HG03521 (cell line): ENCODE measurements around the gene PHOX2A.
"Not testable (repeated sequence)": the region's sequence is repeated elsewhere in the genome, so short reads cannot be mapped to it uniquely, and the experiment has no call there.

Experiments used
- ATAC-seq: cut with Tn5 transposase; IDR thresholded peaks from one replicate; pipeline ENCODE4 v1.9.1; 2021; ENCODE audit warnings: mild to moderate bottlenecking, moderate library complexity; ENCODE audit not compliant: unreplicated experiment

PHOX2A gene

GRCh38 chr11:72244060-72244360 lies at the start of gene PHOX2A:
Gene PHOX2A, minus strand, starts transcription at chr11:72244176. Its CDS starts 172 bp downstream, at chr11:72244004.
- ATAC-seq, result no peak

DNA sequence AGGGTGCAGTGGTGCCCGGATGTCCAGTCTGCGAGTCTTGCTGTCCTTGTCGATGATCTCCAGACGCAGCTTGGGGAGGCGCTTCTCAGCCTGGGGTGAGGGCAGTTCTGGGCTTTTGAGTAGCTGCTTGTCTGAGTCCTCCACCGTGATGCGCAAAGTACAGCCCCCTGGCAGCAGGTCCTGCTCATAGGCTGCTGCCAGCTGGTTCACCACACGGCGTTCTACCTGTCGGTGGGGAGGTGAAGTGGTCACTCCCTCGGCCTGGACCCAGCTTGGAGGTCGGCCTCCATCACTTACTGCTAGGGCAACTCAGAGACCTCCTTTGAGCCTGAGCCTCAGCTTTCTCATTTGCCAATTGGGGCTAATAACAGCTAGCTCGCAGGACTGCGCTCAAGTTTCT lies 49.4 kb upstream of the PHOX2A start:
- ATAC-seq, result no peak

DNA sequence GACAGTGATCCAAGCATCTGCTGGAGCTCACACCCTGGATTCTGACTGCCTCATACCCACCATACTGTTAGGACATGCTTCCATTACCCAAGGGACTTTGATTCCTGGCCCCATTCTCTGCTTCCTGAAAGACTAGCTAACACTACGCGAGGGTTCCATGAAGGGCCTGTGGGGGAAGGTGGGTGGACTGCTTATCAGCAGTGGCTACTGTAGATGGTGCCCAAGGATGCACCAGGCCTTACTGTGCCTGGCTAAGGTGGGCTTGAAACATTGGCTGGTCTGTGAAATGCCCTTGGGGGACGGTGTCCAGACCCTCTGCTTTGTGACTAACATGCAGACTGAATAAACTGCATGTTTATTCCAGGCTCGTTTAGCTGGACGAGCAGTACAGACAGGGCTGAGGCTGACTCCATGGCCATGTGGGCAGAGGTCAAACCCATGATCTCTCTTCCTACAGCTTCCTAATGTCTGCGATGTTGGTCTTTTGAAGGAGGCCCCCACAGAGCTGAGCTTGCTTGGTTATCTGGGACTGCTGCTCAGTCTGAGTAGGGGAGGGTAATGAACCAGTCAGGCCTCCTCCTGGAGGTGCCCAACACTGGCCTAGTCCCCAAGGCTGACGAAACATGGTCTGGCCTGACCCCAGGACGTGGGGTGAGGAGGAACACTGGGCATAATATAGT lies 48.3 kb upstream of the PHOX2A start:
- ATAC-seq, result no peak

GRCh38 chr11:72290741-72291140 lies 46.8 kb upstream of the PHOX2A start:
- not testable (repeated sequence) for ATAC-seq

DNA sequence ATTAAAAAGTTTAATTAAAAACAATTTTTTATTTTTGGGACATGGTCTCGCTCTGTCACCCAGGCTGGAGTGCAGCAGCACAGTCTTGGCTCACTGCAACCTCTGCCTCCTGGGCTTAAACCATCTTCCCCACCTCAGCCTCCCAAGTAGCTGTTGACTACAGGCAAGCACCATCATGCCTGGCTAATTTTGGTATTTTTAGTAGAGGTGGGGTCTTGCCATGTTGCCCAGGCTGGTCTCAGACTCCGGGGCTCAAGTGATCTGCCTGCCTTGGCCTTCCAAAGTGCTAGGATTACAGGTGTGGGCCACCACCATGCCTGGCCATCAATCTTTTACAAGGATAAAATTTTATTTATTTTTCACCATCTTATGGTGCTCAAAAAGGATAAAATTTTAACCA lies 43.3 kb upstream of the PHOX2A start:
- ATAC-seq, result no peak

GRCh38 chr11:72283947-72284346 lies 40.0 kb upstream of the PHOX2A start:
- ATAC-seq, result no peak

GRCh38 chr11:72280726-72281315 lies 36.8 kb upstream of the PHOX2A start:
- no peak for ATAC-seq

- no peak for ATAC-seq
Measured at GRCh38 chr11:72280037-72280436, 36.1 kb upstream of the PHOX2A start.

DNA sequence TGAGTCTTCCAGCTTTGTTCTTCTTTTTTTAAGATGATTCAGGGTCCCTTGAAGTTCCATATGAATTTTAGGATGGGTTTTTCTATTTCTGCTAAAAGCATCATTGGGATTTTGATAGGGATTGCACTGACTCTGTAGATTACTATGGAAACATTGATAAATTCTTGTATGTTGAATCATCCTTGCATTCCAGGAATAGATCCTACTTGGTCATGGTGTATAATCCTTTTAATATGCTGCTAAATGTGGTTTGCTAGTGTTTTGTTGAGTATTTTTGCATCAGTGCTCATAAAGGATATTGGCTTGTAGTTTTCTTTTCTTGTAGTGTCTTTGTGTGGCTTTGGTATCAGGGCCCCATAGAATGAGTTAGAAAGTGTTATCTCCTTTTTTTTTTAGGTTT lies 34.9 kb upstream of the PHOX2A start:
- ATAC-seq, result no peak

GRCh38 chr11:72274435-72274834 lies 30.5 kb upstream of the PHOX2A start:
- ATAC-seq, result no peak

GRCh38 chr11:72271980-72272379 lies 28.0 kb upstream of the PHOX2A start:
- ATAC-seq, result no peak

DNA sequence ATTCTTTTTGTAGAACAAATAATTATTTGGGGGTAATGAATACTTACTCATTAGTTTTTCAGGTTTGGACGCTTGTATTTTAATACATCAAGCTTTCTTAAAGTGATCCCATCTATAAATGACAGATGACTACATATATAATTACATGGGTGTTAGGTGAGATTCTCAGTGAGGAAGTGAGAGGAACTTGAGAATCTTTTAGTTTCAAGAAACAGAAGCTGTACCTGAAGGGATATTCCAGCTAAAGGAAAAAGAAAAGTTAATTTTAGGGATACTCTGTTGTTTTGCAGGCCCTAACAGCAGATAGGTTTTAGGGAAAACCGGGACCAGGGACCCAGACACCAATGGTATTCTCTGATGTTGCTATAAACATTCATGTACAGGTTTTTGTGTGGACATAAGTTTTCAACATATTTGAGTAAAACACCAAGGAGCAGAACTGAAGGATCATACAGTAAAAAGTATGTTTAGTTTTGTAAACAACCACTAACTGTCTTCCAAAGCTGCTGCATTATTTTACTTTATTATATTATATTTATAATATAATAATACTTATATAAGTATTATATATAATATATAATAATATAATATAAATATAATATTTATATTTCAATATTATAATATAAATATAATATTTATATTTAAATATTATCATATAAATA lies 24.1 kb upstream of the PHOX2A start:
- ATAC-seq, result no peak

DNA sequence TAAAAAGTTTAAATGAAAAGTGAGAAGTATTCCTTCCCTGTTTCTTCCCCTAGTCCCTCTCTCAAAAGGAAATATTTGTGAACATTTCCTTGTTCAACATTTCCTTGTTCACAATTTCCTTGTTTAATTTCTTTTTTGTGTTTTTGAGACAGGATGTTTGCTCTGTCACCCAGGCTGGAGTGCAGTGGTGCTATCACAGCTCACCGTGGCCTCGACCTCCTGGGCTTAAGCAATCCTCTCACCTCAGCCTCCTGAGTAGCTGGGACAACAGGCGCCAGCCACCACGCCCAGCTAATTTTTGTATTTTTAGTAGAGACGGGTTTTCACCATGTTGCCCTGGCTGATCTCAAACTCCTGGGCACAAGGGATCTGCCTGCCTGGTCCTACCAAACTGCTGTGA lies 23.0 kb upstream of the PHOX2A start:
- ATAC-seq, result not testable (repeated sequence)

- no peak for ATAC-seq
Measured at GRCh38 chr11:72265951-72266350, 22.0 kb upstream of the PHOX2A start.

- ATAC-seq, result no peak
Measured at GRCh38 chr11:72263361-72263760, 19.4 kb upstream of the PHOX2A start.

DNA sequence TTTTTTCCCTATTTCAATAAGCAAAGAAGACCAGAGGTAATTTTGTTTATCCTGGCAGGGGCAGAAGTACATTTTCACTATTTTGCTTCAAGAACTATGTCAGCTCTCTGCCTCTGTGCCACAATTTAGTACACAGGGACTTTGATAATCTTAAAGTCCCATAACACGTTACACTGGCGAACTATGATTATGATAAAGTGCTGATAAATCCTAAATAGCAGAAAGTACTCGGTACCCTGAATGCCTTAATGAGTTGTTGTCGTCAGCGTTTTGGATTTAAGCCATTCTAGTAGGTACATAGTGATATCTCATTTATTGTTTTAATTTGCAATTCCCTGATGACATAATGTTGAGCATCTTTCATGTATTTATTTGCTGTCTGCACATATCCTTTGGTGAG lies 16.6 kb upstream of the PHOX2A start:
- no peak for ATAC-seq

GRCh38 chr11:72259490-72259889 lies 15.5 kb upstream of the PHOX2A start:
- ATAC-seq, result no peak

DNA sequence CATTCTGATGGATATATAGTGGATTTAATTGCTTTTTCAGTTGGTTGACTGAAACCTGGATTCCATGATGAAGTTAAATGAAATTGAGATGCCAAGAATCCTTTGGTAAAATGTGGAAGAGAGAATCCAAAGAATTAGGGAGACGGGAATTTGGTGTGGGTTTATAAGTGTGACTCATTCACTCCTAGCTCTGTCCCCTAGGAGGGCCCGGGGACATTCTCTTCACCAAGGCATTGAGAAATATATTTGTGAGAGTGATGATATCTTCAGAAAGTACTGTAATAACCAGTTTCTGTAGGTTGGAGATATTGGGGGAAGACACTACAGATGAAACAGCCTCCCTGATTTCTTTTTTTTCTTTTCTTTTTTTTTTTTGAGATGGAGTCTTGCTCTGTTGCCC lies 13.6 kb upstream of the PHOX2A start:
- ATAC-seq, result no peak

DNA sequence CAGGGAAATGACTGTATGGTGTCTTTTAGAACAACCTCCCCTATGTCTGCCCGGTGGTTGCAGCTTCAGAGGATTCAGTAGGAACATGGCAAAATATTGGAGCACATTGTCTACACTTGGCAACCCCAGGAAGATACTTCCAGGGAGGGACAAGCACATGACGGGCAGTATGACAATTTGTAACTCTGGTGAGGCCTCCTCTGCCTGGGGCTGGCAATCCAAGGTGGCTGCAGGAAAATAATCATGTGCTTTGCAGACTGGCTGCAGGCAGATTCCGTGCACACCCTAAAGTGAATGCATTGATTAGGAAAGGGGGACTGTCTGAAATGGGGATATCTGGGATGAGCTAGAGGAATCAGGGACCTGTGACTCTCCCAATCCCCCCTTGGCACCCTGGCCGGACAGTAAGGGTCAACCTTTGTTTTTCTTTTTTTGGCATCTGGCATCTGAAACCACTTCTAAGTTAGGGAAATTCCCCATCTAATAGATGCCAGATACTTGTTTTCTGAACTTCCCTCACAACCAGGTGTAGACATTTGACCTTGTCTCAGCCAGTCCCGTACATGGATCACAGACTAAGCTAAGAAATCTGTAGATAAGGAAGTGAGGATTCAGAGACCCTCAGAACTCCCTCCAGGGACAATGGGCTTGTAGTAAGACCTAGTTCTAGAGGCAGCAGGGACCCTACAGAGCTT lies 10.5 kb upstream of the PHOX2A start:
- ATAC-seq, result no peak

DNA sequence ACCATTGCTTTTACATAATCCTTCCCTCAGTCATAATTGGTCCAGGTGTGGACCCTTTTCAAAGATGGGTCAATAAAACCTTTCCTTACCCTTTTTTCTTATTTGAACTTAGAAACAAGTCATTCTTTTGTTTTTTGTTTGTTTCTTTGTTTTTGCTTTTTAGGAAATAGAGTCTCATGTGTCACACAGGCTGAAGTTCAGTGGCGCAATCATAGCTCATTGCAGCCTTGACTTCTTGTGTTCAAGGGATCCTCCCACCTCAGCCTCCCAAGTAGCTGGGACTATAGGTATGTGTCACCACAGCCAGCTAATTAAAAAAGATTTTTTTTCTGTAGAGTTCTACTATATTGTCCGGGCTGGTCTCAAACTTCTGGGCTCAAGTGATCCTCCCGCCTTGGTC lies 9.4 kb upstream of the PHOX2A start:
- ATAC-seq, result no peak

- ATAC-seq, result no peak
Measured at GRCh38 chr11:72251614-72252013, 7.6 kb upstream of the PHOX2A start.
